Left lobe of liver (tissue), 2 donors: ENCODE results near the gene RFX4. TPM values are rescaled to one million over a fixed set of nuclear protein-coding genes. Genes with fewer than 3 reads are reported as not detected.

Experiments used
- ATAC-seq: fragments of 200-7000 bp; cut with Tn5 transposase; one replicate; pipeline ENCODE4 v1.9.1; 2020; ENCODE audit warnings: mild to moderate bottlenecking, moderate library complexity
- DNase-seq: peaks from one replicate; pipeline ENCODE4 v3.0.0-alpha.2; 2020; ENCODE audit warnings: low spot score
- total RNA-seq: library from RNA; stranded (reverse); gene quantifications from one replicate; pipeline ENCODE4 v1.2.1, GENCODE V29; 2021
- donor health status: DM: no; HTN: no; CAD: no; lungs with moderate emphysema.
- donor health status: DM: no; HTN: yes; CAD: no.

RFX4 gene
- total RNA-seq: not detected

GRCh38 chr12:106582641-106583230 lies at the start of gene RFX4:
Gene RFX4 (plus strand): TSS chr12:106583004. CDS start chr12:106583321, 317 bp downstream.
- no peak for DNase-seq

GRCh38 chr12:106541201-106541600 lies 41.6 kb upstream of the RFX4 start:
- DNase-seq (no peak), ATAC-seq (no peak)

More at GRCh38 chr12:106582641-106583230, at the start of gene RFX4:
- ATAC-seq: no peak

GRCh38 chr12:106551410-106551809 lies 31.4 kb upstream of the RFX4 start:
- DNase-seq (no peak), ATAC-seq (no peak)

GRCh38 chr12:106552228-106552627 lies 30.6 kb upstream of the RFX4 start:
- DNase-seq: no peak
- no peak for ATAC-seq

GRCh38 chr12:106564678-106565329 lies 18.0 kb upstream of the RFX4 start:
- ATAC-seq (no peak), DNase-seq (no peak)

- no peak for DNase-seq
These were observed 16.0 kb upstream of the RFX4 start for GRCh38 chr12:106566771-106567170.

GRCh38 chr12:106573239-106573638 lies 9.6 kb upstream of the RFX4 start:
- no peak for DNase-seq
- no peak for ATAC-seq

More at GRCh38 chr12:106566771-106567170, 16.0 kb upstream of the RFX4 start:
- ATAC-seq: no peak

- DNase-seq (no peak), ATAC-seq (no peak)
These were observed 6.0 kb upstream of the RFX4 start for GRCh38 chr12:106576848-106577247.

- ATAC-seq (peak; percentile 50), DNase-seq (no peak)
These were observed 1.9 kb upstream of the RFX4 start for GRCh38 chr12:106580671-106581508.

- ATAC-seq (peak; percentile 60), DNase-seq (no peak)
These were observed 1.1 kb upstream of the RFX4 start for GRCh38 chr12:106581543-106582248.

GRCh38 chr12:106582249-106582591 lies 584 bp upstream of the RFX4 start:
- no peak for DNase-seq
- no peak for ATAC-seq

GRCh38 chr12:106583242-106584103 lies 669 bp downstream of the RFX4 start:
- no peak for DNase-seq
- ATAC-seq: no peak

GRCh38 chr12:106584104-106585064 lies 1.6 kb downstream of the RFX4 start:
- DNase-seq (no peak), ATAC-seq (no peak)

- DNase-seq (no peak), ATAC-seq (no peak)
These were observed 2.3 kb downstream of the RFX4 start for GRCh38 chr12:106585105-106585520.

GRCh38 chr12:106585521-106586277 lies 2.9 kb downstream of the RFX4 start:
- ATAC-seq (no peak), DNase-seq (no peak)

- DNase-seq: no peak
These were observed 3.5 kb downstream of the RFX4 start for GRCh38 chr12:106586278-106586802.

GRCh38 chr12:106586803-106587684 lies 4.2 kb downstream of the RFX4 start:
- ATAC-seq: no peak
- no peak for DNase-seq

More at GRCh38 chr12:106586278-106586802, 3.5 kb downstream of the RFX4 start:
- ATAC-seq: no peak
